Rectal smooth muscle tissue (tissue), 1 donor: ENCODE data around the gene PIH1D1.

Experiments used
- H3K27ac ChIP-seq: one replicate; pipeline ENCODE4 v1.7.0; 2013; ENCODE audit warnings: low read depth, low read length, inconsistent platforms
- H3K27me3 ChIP-seq: one replicate; pipeline ENCODE4 v1.7.0; 2013; ENCODE audit warnings: low read length; ENCODE audit not compliant: control insufficient read depth, insufficient read depth
- H3K36me3 ChIP-seq: one replicate; pipeline ENCODE4 v1.7.0; 2013; ENCODE audit warnings: low read length; ENCODE audit not compliant: control insufficient read depth, insufficient read depth
- H3K4me1 ChIP-seq: one replicate; pipeline ENCODE4 v1.7.0; 2013; ENCODE audit warnings: low read length; ENCODE audit not compliant: control insufficient read depth, insufficient read depth
- H3K4me3 ChIP-seq: one replicate; pipeline ENCODE4 v1.7.0; 2013; ENCODE audit warnings: low read length
- H3K9ac ChIP-seq: one replicate; pipeline ENCODE4 v1.7.0; 2013; ENCODE audit warnings: low read length

PIH1D1 gene

DNA sequence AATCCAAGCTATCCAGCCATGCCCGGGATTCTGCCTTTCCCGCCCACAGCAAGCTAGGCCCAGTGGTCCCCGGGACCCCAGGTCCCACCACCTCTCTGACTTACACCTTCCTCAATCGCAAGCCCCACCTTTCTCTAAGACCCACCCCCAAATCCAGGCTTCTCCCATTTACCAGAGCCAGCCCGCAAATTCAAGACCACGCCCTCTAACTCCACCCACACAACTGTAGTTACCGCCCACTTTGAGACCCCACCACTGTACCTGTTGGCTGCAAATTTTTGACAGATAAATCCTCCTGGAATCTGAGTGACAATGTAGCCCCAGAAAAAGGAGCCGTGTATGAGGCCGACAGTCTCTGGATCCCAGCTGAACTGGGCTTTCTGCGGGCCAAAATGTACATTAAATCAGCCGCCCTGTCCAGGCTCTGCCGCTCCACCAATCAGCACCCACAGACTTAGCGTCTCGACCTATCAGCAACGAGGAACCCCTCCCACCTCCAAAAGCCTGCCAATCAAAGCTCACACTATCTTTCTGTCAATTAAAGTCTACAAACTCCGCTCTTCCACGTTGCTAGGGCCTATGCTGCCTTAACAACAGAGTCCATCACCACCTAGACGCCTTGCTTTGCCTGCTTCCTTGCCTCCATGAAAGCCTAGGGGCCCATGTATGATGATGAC lies 16.6 kb downstream of the PIH1D1 start:
- no peak overlapping the region for H3K4me3 ChIP-seq
- H3K4me1 ChIP-seq: no peaks in the 10 kb centered on the region
- peaks cover 67% of the 10 kb centered on the region for H3K27me3 ChIP-seq
- H3K36me3 ChIP-seq: no peaks in the 10 kb centered on the region
- H3K27ac ChIP-seq: no peak overlapping the region
- no peak overlapping the region for H3K9ac ChIP-seq

DNA sequence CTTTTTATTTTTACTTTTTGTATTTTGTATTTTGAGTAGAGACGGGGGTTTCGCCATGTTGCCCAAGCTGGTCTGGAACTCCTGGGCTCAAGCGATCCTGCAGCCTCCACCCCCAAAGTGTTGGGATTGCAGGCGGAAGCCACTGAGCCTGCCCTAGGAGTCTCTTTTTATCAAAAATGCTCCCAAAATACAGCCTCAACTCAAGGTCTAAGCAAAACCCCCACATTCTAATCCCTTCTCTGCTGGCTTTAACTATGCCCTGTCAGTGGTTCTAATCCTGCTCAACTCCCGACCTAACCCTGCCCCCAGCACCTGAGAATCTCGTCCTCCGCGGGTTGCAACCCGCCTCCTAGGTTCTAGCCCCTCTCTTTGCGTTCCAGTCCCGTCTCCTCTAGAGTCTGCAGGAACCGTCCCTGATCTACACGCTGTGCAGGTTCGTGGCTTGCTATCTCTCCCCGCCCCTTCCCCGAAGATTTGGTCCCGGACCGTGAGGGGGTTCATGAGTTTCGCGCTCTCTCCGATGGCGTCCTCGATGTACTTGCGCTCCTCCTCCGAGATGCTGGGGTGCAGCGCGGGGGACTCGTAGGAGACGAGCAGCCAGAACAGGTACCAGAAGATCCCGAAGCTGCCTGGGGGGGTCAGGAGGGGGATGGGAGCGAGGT lies 18.2 kb downstream of the PIH1D1 start:
- Histone ChIP-seq H3K4me3 (no peak overlapping the region), H3K27ac (no peak overlapping the region), H3K9ac (no peak overlapping the region), H3K4me1 (no peaks in the 10 kb centered on the region), H3K27me3 (peaks cover 65% of the 10 kb centered on the region), H3K36me3 (no peaks in the 10 kb centered on the region)

DNA sequence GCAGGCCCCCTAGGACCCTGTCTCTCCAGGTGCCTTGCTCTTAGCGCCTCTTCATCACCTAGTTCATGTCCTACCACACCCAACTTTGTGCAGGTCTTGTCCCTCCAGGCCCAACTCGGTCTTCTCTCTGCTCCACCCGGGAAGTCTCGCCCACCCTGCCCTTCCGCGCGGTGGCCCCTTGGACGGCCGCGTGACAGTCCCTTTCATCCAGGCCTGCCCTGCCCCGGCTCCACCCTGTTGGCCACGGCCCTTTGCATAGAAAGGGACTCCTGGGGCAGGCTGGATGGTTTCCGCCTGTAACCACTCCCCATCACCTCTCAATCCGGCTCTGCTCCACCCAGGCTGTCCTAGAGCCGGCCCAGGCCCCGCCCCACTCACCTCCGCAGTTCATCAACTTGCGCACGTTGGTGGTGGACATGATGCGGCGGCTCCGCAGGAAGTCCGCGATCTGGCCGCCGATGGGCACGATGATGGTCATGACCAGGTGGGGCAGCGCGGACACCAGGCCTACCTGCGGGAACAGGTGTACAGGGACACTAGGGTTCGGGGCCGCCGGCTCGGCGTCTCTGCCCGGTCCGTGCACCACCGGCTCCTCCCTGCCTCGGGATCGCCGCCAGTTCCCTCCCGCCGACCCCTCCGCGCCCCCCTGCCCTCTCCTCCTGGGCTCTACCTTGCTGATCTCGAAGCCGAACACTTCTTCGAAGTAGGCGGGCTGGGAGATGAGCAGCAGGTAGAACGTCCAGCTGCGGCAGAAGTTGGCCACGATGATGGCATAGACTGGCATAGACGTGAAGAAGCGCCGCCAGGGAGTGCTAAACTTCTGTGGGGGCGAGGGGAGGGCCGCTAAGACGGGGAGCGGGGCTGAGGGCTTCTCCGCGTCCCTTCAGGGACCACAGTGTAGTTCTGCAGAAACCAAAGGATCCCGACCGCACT lies 19.2 kb downstream of the PIH1D1 start:
- Histone ChIP-seq H3K9ac (no peak overlapping the region), H3K4me3 (no peak overlapping the region), H3K36me3 (no peaks in the 10 kb centered on the region), H3K4me1 (no peaks in the 10 kb centered on the region), H3K27ac (no peak overlapping the region), H3K27me3 (peaks cover 68% of the 10 kb centered on the region)

DNA sequence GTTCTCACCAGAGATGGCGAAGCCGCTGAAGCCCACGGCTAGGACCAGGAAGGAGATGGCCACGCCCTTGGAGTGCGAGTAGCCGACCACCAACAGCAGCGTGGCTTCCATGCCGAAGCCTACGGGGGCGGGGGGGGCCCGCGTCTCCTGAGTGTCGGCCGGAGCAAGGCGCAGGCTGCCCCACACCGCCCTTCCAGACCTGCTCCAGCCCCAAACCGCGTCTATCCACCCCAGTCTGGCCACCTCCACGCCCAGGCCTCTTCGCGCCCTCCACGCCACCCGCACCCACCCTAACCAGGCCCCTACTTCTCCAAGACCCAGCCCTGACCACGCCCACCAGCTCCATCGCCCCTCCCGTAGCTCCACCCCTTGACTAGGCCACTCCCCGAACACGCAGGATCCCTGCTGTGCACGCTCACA lies 20.3 kb downstream of the PIH1D1 start:
- Histone ChIP-seq H3K4me1 (no peaks in the 10 kb centered on the region), H3K9ac (no peak overlapping the region), H3K27ac (no peak overlapping the region), H3K27me3 (peaks cover 71% of the 10 kb centered on the region), H3K36me3 (no peaks in the 10 kb centered on the region), H3K4me3 (no peak overlapping the region)

DNA sequence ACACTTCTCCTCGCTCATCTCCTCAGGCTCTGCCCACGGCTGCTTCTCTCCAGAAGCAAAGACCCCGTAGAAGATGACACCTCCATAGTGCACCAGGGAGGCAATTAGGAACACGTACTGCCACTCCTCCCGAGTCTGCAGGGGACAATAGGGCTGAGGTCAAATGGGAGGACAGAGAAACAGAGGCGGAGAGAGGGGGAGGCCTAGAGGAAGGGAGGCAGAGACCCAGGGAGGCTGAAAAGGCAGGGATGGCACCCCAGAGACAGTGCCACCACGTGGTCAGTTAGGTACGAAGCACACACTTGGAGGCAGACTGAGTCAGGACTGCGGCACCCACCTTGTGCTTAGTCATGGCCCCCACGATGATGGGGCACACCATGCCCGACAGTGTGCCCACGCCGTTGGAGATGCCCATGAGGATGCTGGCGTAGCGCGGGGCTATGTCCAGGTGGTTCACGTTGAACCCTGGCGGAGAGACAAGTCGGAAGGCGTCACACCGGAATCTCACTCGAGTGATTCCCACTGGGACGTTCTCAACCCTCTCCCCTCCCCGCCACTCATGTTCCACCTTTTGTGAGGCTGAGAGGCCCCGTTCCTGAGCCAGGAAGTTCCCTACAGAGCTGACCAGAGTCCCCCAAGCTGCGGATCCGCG lies 20.8 kb downstream of the PIH1D1 start:
- Histone ChIP-seq H3K36me3 (no peaks in the 10 kb centered on the region), H3K9ac (no peak overlapping the region), H3K4me1 (no peaks in the 10 kb centered on the region), H3K27me3 (peaks cover 73% of the 10 kb centered on the region), H3K4me3 (no peak overlapping the region), H3K27ac (no peak overlapping the region)

DNA sequence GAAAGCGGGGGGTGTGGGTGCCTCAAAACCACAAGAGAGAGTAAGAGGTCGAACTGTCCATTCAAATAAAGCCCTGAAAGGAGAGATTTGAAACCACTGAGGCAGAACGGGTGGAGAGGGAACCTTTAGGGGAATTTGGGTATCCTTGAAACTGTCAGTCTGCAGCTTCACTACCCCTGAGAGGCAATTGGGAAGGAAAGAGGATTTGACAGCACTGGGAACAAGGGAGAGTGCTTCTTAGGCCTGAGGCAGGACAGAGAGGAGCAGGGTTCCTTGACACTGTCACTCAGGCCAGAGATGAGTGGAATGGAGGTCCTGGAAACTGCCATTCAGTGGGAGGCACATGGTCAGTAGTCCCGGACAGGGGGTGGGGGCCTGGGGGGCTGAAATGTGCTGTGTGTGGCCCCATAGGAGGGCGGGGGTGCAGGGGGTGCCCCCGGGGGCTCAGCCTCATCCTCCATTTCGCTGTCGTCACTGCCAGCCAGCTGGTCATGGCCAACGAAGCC lies 21.4 kb downstream of the PIH1D1 start:
- Histone ChIP-seq H3K27me3 (peaks cover 73% of the 10 kb centered on the region), H3K9ac (no peak overlapping the region)

DNA sequence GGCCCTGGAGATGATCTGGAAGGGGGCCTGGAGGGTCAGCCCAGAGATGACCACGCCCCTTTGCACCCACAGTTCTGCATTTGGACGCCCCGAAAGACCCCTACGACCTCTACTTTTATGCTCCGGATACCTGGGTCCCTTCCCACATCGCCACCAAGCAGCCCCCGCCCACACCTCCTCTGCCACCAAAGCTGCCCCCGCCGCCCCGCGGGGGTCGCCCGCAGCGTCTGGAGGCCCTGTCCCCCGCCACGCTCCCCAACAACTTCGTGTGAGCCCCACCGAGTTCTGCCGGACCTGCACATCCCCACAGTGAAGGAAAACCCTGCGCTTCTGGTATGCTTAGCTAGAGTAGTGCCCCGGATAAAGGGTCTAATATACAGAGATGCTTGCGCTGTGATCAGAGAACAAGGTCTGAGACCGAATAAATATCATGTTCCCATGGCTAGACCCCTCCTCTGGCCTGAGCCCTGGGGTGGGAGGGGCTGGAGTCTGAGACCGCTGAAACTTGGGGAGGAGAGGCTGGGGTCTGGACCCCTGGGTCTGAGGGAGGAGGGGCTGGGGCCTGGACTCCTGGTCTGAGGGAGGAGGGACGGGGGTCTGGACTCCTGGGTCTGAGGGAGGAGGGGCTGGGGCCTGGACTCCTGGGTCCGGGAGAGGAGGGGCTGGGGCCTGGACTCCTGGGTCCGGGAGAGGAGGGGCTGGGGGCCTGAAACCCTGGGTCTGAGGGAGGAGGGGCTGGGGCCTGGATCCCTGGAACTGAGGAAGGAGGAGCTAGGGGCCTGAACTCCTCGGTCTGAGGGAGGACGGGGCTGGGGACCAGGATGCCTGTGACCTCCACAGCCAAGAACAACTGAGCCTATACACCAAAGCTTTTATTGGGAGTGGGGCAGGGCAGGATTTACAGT lies 22.8 kb downstream of the PIH1D1 start:
- Histone ChIP-seq H3K27ac (no peak overlapping the region), H3K4me3 (no peak overlapping the region), H3K27me3 (peaks cover 71% of the 10 kb centered on the region)

More for the DNA sequence above, 21.4 kb downstream of the PIH1D1 start:
- Histone ChIP-seq H3K4me1 (no peaks in the 10 kb centered on the region), H3K36me3 (no peaks in the 10 kb centered on the region), H3K4me3 (no peak overlapping the region), H3K27ac (no peak overlapping the region)

DNA sequence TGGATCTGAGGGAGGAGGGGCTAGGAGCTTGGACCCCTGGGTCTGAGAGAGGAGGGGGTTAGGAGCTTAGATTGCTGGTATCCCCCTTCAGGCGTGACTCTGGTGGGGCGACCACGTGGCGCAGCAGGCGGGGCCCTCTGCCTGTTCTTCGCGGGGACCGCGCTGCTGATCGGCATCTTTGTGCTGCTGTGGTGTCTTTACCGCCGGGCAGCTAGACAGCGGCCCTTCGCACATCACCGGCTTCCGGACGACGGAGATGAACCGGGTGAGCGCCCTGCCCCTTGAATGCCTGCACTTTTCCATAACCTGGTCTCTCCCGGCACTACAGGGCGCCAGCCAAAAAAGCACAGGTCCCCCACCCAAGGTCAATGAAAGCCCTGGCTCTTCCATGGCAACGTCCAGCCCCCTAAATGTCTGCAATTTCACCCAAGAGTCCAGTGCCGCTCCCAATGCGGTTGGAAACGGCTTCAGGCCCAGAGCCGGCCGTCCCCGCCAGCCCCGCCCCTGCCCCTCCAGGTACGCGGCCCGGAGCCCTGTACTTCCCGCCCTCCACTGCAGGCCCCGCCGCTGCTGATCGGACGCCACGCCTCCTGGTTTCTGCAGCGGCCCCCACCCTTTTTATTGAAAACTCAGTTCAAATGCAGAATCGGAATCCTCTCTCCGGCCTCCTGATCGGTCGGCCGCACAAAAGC lies 23.6 kb downstream of the PIH1D1 start:
- Histone ChIP-seq H3K9ac (no peak overlapping the region), H3K4me3 (no peak overlapping the region), H3K27ac (no peak overlapping the region), H3K36me3 (no peaks in the 10 kb centered on the region), H3K27me3 (peaks cover 72% of the 10 kb centered on the region), H3K4me1 (no peaks in the 10 kb centered on the region)

More for the DNA sequence above, 22.8 kb downstream of the PIH1D1 start:
- H3K36me3 ChIP-seq: no peaks in the 10 kb centered on the region
- H3K9ac ChIP-seq: no peak overlapping the region
- no peaks in the 10 kb centered on the region for H3K4me1 ChIP-seq

DNA sequence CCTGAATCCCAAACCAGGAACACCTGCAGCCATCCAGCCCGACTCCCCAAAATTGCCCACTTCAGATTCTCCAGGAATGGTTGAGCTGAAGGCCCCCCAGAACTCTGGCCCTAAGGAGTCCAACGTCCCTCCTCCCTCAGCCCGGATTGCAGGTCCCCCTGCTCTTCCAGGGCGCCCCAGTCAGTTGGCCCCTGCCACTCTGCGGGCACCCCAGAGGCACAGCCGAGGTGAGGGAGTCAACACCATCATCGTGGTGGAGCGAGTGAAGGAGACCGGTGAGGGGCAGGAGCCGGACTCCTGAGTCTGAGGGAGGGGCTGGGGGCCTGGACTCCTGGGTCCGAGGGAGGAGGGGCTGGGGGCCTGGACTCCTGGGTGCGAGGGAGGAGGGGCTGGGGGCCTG lies 24.3 kb downstream of the PIH1D1 start:
- Histone ChIP-seq H3K4me3 (no peak overlapping the region), H3K27me3 (peaks cover 70% of the 10 kb centered on the region), H3K36me3 (no peaks in the 10 kb centered on the region), H3K4me1 (no peaks in the 10 kb centered on the region), H3K9ac (no peak overlapping the region), H3K27ac (no peak overlapping the region)

DNA sequence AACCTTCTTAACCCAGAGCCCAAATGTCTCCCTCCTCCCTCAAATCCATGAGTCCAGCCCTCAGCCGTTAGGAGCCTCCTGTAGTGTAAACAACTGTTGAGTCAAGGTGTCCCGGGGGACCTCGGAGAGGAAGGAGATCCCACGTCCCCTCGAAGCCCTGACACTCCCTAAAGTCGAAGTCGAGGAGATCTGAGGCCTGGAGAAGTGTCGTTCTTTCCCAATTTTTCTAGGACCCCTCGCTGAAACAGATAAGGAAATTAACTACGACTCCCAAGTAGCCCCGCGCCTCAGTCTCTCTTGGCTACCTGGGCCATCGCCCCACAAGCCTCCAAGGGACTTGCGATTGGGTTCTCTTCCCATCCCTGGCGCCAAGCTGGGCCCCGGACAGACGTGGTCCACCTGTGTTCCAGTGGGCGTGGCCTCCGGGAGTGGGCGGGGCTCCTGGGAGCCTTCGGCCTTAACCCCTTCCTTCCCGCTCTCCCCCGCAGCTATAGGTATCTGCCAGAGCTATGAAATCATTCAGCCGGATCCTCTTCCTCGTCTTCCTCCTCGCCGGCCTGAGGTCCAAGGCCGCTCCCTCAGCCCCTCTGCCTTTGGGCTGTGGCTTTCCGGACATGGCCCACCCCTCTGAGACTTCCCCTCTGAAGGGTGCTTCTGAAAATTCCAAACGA lies 25.6 kb downstream of the PIH1D1 start:
- H3K9ac ChIP-seq: no peak overlapping the region
- peaks cover 71% of the 10 kb centered on the region for H3K27me3 ChIP-seq
- no peaks in the 10 kb centered on the region for H3K4me1 ChIP-seq
- H3K27ac ChIP-seq: no peak overlapping the region
- H3K4me3 ChIP-seq: no peak overlapping the region
- no peaks in the 10 kb centered on the region for H3K36me3 ChIP-seq
